Testis (tissue), 2 donors: ENCODE measurements around the gene MYBPC1.

Experiments
- CTCF ChIP-seq, 3 experiments: fragments of 450-650 bp in 2 of 3; fragments of 200-600 bp in 1 of 3; sonication (generic) in 1 of 3; IDR thresholded peaks; one replicate each; pipeline ENCODE4 v1.5.1; 2016 to 2019; ENCODE audit warnings: antibody characterized with exemption in 3 of 3, mild to moderate bottlenecking in 2 of 3, moderate library complexity in 1 of 3
- POLR2A ChIP-seq: fragments of 450-650 bp; IDR thresholded peaks from one replicate; pipeline ENCODE4 v1.6.1; 2017; ENCODE audit warnings: antibody characterized with exemption, mild to moderate bottlenecking, moderate library complexity

GRCh38 chr12:101634724-101635123 is 40.0 kb downstream of the MYBPC1 start:
- TF ChIP-seq CTCF (IDR thresholded peaks at IDR 0.05), result no peak
- no peak for TF ChIP-seq POLR2A
